Brain microvascular endothelial cell (primary cell): ENCODE measurements around the gene GJA3.

Experiments
- DNase-seq: peaks from one replicate; pipeline ENCODE4 v3.0.0-alpha.2; 2020
- H3K27ac ChIP-seq: fragments of 250-450 bp; sonication (Bioruptor Pico); 2 replicates; pipeline ENCODE4 v1.5.1; 2020; ENCODE audit warnings: mild to moderate bottlenecking, moderate library complexity
- H3K27me3 ChIP-seq: fragments of 250-450 bp; sonication (Bioruptor Pico); replicated peaks from 2 replicates; pipeline ENCODE4 v1.5.1; 2020; ENCODE audit warnings: mild to moderate bottlenecking
- H3K36me3 ChIP-seq: fragments of 250-450 bp; sonication (Bioruptor Pico); replicated peaks from 2 replicates; pipeline ENCODE4 v1.5.1; 2020; ENCODE audit warnings: mild to moderate bottlenecking
- H3K4me3 ChIP-seq: 2 replicates; pipeline ENCODE4 v1.5.1; 2011; ENCODE audit warnings: low read depth, mild to moderate bottlenecking, control low read depth, low read length, moderate library complexity
- in situ Hi-C: cut with HindIII; loops from 2 replicates; pipeline ENCODE4 v1.10.0; 2017; ENCODE audit warnings: low sequenced_read_pairs, low pct_ligation_motif_present
- TF ChIP-seq, protein P1 (sequence below): IDR thresholded peaks from 2 replicates; pipeline ENCODE4 v1.5.1; 2011; ENCODE audit warnings: low read depth, mild to moderate bottlenecking, moderate library complexity, low read length, control low read depth, inconsistent platforms; ENCODE audit errors: missing control alignments

Gene GJA3

DNA sequence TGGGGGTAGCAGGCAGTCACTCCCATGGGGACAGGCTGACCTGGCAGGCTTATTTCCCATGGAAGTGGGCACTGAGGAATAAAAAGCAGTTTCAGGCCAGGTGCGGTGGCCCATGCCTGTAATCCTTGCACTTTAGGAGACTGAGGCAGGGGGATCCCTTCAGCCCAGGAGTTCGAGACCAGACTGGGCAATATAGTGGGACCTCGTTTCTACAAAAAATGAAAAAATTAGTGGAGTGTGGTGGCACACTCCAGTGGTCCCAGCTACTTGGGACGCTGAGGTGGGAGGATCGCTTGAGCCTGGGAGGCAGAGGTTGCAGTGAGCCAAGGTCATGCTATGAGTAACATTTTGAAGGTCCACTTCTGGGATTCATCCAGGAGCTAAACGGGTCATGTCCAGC is 25.9 kb upstream of the GJA3 start:
- no peaks in the 10 kb centered on the region for H3K36me3 ChIP-seq
- in situ Hi-C loops = loop anchor here (25.0 kb wide), 1 partner anchor 226 kb away; no protein-coding TSS in a partner anchor
- H3K27ac ChIP-seq = no peak overlapping the region
- DNase-seq = no peak
- no peak overlapping the region for H3K4me3 ChIP-seq
- TF ChIP-seq, protein P1, sequence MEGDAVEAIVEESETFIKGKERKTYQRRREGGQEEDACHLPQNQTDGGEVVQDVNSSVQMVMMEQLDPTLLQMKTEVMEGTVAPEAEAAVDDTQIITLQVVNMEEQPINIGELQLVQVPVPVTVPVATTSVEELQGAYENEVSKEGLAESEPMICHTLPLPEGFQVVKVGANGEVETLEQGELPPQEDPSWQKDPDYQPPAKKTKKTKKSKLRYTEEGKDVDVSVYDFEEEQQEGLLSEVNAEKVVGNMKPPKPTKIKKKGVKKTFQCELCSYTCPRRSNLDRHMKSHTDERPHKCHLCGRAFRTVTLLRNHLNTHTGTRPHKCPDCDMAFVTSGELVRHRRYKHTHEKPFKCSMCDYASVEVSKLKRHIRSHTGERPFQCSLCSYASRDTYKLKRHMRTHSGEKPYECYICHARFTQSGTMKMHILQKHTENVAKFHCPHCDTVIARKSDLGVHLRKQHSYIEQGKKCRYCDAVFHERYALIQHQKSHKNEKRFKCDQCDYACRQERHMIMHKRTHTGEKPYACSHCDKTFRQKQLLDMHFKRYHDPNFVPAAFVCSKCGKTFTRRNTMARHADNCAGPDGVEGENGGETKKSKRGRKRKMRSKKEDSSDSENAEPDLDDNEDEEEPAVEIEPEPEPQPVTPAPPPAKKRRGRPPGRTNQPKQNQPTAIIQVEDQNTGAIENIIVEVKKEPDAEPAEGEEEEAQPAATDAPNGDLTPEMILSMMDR = no peak
- peaks cover 14% of the 10 kb centered on the region for H3K27me3 ChIP-seq

DNA sequence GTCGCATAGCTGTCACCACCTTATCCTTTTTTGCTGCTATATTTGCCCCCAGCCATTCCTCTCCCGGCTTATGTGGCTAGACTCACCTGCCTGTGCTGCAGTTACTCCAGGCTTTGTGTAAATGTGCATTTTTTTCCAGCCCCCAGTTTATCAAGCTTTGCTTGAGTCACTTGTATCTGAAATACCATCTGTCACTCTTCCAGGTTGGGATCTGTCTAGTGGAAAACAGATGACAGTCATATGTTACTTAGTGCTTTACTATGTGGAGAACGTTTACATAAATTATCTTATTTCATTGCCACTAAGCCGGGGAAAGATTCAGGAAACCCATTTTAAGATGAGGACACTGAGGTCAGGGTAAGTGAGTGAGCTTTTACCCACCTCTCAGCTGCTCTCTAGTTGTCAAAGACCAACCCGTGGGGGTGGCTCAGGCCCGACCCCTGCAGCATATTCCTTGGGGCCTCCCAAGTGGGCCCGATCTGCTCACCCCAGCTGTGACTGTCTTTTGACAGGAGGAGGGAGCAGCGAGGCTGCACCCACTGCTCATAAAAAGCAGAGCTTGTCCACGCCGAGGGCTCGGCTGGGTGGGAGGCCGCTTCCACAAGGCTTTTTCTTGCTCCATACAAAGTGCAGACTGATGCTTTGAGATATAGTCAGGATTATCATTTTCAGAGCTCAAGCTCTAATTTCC is 24.7 kb upstream of the GJA3 start:
- peaks cover 8% of the 10 kb centered on the region for H3K27me3 ChIP-seq

DNA sequence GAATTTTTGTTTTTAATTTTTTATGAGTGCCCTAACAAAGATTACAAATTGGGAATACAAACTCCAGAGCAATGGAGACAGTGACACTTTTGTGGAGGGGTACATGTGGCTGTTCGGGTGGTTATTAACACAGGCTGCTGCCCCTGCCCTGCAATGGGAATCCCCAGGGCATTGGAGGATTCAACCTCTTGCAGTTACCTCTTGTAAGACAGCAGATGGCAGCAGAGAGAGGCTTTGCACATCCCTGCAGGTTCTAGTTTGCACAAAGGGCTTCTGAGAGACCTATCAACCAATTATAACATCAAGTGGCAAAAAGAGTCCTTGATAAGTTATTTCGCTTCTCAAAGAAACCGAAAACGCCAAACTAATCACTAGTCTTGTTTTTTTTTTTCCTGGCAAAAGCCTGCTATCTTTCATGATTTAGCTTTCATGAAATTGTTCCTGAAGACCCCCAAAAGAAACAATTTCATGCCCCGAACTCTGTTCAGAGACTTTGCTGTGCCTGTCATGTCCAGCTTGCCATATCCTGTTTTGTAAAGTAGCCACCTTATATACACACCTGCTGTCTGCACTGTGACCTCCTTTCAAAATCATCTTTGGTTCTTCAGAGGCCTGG is 21.5 kb upstream of the GJA3 start:
- H3K4me3 ChIP-seq = no peak overlapping the region
- DNase-seq = peak; percentile 38
- in situ Hi-C loops = loop anchor here (25.0 kb wide), 1 partner anchor 230 kb away; no protein-coding TSS in a partner anchor
- peaks cover 30% of the 10 kb centered on the region for H3K27me3 ChIP-seq
- TF ChIP-seq, protein P1 = peak; percentile 92
- H3K27ac ChIP-seq = no peak overlapping the region
- no peaks in the 10 kb centered on the region for H3K36me3 ChIP-seq

More for the DNA sequence above, 24.7 kb upstream of the GJA3 start:
- TF ChIP-seq, protein P1 = no peak
- in situ Hi-C loops = loop anchor here (25.0 kb wide), 1 partner anchor 227 kb away; no protein-coding TSS in a partner anchor
- Histone ChIP-seq H3K27ac (no peak overlapping the region), H3K4me3 (no peak overlapping the region), H3K36me3 (no peaks in the 10 kb centered on the region)
- no peak for DNase-seq

DNA sequence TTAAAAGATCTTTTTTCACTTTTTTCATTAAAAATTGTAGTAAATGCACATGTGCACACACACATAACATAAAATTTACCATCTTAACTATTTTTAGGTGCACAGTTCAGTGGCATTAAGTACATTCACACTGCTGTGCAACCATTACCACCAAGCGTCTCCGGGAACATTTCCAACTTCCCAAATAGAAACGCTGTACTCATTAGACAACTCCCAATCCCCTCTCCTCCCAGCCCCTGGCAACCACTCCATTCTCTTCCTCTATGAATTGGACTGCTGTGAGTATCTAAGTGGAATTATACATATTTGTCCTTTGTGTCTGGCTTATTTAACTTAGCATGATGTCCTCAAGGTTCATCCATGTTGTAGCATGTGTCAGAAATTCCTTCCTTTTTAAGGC is 20.3 kb upstream of the GJA3 start:
- TF ChIP-seq, protein P1 = no peak
- Histone ChIP-seq H3K36me3 (no peaks in the 10 kb centered on the region), H3K27me3 (peaks cover 39% of the 10 kb centered on the region), H3K4me3 (no peak overlapping the region), H3K27ac (no peak overlapping the region)
- DNase-seq = no peak
- in situ Hi-C loops = loop anchor here (25.0 kb wide), 1 partner anchor 231 kb away; no protein-coding TSS in a partner anchor

DNA sequence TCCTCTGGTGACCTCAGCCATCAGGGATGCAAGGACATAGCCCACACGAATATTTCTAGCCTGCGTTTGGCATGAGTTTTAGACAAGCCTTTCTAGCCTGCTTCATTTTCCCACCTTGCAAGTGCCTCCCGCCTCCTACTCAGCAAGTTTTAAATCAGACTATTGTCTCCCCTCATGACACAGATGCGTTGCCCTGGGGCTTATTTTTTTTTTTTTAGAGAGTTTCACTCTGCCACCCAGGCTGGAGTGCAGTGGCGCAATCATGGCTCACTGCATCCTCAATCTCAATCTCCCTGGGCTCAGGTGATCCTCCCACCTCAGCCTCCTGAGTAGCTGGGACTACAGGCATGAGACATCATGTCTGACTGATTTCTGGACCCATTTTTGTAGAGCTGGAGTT is 17.3 kb upstream of the GJA3 start:
- in situ Hi-C loops = loop anchor here (25.0 kb wide), 1 partner anchor 234 kb away; no protein-coding TSS in a partner anchor
- DNase-seq = no peak
- TF ChIP-seq, protein P1 = no peak
- Histone ChIP-seq H3K27ac (no peak overlapping the region), H3K4me3 (no peak overlapping the region), H3K27me3 (peaks cover 36% of the 10 kb centered on the region), H3K36me3 (no peaks in the 10 kb centered on the region)
